Stimulated activated CD8-positive, alpha-beta memory T cell treated with anti-CD3 and anti-CD28 coated beads, Interleukin-7, amount 100 ng/mL, for 1 hour (primary cell): ENCODE measurements around the gene MECR.

Experiments
- DNase-seq, 2 donors: peaks; one replicate each; pipeline ENCODE4 v3.0.0-alpha.2; 2020; ENCODE audit warnings: low read depth in 2 of 2

Gene MECR

DNA sequence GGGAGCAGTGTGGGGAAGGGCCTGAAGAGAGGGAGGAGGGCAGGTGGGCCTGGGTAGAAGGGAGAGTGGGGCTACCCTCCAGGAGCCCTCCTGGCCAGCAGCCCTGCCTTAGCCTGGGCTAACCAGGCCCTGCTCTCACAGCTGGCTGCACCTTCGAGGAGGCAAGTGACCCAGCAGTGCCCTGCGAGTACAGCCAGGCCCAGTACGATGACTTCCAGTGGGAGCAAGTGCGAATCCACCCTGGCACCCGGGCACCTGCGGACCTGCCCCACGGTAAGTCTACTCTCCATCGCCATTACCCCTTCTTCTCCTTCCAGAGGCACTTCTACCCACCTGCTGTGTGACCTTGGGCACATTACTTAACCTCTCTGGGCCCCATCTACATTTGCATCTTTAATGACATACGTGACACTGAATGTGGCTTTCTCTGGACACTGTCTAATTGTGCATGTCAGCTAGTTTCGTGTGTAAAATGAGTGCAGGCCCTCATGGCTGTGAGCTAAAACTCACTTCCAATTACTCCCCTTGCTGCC lies 24.5 kb upstream of the MECR start:
- no peak for DNase-seq

DNA sequence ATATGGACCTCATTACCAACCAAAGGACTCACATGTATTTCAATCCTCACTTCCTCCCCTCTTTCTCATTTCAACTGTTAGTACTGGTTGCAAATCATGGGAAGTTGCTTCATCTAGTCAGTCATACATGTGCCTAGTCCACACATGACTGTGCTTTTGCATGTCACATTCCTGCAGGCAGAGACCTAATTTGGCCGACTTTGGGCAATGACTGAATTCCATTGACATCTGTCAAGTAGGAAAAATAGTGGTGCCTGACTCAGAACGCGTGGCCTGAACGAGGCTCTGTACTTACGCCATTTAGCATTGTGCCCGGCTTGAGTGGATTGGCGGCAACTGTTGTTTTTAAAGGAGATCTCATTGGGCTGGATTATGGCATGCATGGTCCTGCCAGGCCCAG lies 23.6 kb upstream of the MECR start:
- no peak for DNase-seq

DNA sequence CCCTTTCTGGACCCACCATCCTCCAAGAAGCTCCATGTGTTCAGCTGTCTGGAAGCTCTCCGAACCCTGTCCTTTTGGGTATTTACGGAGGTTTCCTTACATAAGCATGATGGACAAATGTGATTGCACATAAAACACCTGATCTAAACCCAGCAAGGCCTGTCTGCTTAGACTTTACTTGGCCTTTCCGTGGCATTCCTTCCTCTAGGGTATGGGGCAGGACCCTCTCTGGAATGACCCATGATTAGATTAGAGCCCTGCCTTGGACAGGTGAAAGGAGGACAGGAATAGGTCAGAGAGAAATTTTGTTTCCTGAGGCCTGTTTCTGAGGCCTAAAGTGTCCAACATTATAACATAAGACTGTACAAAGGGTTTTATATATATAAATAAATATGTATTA lies 22.4 kb upstream of the MECR start:
- DNase-seq, result no peak

DNA sequence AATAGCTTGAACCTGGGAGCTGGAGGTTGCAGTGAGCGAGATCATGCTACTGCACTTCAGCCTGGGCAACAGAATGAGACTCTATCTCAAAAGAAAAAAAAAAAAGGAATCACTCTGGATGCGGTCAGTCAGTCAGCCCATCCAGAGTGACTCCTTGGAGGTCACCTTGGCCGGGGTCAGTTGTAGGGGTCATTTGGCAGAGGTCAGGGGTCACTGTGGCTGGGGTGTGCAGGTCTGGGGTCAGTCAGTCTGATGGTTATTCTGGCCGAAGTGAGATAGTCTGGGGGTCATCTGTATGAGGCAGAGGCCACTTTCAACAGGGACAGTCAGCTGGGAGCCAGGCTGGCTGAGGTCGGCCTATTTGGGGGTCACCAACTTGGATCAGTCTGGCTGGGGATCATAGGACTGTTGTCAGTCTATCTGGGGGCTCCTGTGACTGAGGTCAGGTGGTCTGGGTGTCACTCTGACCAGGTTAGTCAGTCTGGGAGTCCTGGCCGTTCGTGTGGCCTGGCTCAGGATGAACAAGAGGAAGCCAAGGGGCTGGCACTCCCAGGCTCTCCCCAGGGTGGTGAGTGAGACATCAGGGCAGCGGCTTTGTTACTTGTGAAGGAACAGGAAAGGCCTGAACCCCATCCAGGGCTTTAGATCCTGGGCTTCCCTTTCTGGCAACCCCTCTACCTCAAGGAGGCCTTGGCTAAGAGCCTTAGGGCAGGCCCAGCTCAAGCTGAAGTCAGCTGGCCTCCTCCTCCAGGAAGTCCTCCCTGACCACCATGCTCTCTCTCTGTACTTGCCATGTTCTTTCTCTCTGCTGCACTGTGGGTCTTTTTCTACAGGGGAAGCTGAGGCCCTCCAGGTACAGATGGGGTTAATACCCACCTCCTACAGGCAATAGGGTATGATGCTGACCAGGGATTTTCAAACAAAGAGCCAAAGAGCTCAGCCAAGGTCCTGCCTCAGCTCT lies 20.7 kb upstream of the MECR start:
- no peak for DNase-seq

DNA sequence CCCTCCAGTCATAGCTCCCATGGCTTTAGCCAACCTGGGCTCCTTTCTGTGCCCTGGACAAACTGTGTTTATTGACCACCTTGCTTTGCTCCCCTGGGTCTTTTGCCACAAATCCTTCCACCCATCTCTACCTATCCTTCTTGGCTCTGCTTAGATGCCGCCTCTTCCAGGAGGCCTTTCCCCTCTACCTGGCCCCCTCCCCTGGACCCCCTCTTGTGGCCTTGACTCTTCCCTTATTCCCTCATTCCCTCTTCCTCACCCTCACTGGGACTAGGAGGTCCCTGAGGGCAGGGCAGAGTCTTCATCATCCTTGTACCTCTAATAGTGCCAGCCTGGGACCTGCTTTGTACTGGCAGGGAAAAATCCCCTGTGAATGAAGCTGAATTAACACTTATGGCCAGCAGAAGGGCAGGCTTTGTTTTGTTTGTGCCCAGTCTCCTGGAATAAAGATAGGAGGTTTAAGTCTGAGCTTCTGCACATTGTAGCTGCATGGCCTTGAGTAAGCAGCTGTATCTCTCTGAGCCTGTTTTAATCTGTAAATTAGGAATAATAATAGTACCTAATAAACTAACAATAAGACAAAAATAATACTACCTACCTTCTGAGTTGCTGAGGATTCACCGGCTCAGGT lies 19.3 kb upstream of the MECR start:
- DNase-seq, result no peak

DNA sequence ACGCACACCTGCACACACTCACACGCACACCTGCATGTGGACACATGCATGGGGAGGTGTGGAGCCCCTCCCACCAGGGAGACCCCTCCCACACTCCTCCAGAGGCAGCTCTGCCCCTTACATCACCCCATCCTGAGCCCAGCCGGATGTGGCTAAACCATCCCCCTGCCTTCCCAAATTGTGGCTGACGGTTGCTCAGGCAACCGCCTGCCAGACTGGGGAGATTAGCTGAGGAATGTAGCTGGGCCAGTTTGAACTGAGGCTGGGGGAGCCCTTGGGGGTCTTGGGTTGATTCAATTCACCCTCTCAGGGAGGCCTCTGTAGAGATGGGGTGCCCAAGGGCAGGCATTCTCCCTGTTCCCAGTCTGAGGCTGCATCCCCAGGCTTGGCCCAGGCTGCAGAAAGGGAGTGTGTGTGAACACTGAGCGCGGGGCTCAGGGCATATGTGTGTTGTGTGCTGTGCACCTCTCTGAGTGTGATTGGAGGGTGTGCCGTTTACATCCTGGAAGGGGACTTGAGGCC lies 18.5 kb upstream of the MECR start:
- no peak for DNase-seq

DNA sequence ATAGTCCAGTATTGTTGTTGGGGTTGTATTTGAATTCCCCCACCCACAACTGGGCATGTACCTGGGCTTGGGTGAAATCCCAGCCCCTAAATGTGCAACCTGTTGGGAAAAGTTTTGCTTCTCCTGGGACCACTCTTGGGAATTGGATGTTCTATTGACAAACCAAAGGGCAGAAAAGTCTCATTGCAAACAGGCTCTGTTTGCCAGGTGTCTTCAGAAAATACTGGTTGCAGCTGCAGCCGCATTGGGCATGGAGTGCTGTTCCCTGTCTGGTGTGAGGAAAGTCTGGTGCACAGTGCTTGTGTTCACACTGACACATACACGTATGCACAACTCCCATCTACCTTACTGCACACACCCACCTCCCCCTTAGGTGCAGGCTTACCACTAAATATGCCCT lies 17.7 kb upstream of the MECR start:
- no peak for DNase-seq

DNA sequence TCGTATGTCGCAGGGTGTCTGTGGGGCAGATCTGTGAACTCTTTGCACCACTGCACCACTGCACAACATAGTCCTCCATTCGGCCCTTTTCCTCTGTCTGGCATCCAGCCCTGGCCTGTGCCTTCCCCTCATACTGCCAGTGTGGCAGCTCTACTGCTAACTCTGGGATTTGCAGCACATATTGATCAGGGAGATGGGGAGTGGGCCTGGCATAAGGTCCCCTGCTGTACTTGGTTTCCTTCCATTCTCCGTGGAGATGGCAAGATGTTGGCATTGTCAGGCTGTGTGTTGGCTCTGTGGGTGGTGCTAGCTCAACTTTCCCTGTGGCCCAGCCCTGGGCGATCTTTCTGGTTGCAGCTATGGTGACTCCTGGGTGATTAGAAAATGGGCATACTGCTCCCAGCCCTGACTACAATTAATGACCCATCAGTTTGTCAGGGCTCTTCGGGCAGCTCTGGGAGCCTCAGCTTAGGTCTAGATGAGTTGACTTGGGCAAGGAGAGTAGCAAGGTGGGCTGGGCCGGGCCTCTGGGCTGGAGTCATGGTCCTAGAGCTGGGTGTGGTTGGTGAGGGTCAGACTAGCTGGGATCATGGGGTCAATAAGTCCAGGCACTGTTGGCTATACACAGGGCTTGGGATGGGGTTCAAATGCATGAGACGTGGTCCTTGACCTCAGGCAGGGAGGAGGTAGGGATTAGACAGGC lies 17.0 kb upstream of the MECR start:
- DNase-seq, result no peak

DNA sequence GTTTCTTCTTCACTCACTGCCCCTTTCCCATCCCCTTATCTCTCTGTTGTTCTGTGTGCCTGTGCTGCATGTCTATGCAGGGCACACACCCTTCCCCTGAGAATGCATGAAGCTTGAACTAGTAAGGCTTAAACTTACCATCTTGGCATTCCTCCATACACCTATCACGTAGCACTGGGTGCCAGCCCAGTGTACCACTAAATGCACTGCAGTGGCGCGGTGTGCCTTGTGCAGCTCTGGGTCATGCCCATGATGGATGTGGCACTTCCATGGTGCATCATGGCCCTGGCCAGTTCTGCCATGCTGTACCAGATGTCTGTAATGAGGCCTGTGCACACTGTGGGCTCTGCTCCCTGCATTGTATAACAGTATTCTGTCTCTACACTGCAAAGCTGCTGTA lies 16.3 kb upstream of the MECR start:
- no peak for DNase-seq

DNA sequence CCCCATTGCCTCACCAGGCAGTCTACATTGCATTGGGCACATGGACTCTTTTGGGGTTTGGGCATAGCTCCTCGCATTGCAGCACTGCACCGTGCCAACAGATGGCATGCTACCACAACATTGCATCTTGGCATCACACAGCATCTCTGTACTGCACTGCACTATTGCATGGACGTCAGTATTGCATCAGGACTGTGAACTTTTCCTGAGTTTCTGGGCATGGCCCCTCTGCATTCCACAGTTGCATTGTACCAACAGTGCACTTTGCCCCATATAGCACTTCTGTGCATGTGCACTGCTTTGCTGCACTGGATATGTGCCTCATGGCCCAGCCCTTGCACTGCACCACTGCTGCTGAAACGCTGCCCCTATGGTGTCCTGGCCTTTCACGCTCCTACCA lies 15.1 kb upstream of the MECR start:
- no peak for DNase-seq

DNA sequence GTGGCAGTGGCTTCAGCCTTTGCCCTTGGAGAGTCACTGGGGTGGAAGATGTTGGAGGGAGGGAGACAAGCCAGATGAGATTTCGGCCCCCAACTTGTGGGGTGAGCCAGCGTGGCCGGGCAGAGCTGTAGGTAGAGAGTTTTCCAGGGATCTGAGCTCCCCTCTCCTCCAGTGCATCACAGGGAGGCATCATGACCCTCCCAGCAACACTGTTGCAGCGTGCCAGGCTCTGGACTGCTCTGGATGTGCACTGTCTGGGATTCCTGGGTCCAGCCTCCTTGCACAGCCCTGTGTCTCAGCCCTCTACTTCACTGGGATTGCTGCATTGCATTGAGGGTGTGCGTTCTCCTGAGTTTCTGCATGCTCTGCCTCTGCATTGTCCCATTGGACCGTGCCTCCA lies 14.5 kb upstream of the MECR start:
- no peak for DNase-seq

DNA sequence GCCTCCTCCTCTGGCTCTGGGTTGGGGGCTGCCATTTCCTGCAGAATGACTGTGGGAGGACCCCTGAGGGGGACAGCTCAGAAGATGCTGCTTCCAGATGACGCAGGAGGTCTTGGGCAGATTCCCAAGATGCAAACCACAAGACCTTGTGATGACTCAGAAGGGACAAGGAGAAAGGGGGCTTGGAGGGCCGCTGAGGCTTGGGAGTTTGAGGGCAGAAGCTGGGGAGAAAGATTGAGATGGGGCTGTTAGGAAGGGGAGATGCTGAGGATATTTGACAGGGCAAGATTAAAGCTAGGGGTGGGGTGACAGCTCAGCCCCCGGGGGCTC lies 13.1 kb upstream of the MECR start:
- DNase-seq, result no peak

DNA sequence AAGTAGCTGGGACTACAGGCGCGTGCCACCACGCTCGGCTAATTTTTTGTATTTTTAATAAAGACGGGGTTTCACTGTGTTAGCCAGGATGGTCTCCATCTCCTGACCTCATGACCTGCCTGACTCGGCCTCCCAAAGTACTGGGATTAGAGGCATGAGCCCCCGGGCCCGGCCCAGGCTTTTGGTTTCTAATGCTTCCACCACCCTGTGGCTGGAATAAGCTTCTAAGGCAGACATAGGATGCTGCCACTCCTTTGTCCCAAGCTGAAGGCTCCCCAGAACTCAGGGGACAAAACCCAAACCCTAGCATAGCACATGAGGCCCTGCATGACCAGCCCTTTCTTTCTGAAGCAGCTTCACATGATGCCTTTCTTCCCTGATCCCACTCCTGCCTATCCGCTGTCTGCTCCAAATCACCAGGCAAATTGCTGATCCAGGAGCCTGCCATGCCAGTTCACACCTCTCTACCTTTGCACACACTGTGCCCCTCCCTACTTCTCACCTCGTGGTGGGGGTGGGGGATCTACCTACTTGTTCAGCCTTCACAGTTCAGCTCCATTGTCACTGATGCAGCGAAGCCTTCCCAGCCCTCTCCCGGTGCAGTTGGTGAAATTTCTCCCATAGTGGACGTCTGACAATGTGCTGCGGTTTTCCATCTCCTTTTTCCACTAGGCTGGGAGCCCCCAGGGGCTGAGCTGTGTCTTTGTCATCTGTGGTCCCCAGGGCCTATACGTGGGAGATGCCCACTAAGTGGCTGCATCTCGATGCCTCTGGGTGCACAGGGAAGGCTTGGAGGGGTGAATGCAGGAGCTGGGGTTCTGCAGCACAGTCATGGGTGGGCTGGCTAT lies 12.5 kb upstream of the MECR start:
- no peak for DNase-seq

DNA sequence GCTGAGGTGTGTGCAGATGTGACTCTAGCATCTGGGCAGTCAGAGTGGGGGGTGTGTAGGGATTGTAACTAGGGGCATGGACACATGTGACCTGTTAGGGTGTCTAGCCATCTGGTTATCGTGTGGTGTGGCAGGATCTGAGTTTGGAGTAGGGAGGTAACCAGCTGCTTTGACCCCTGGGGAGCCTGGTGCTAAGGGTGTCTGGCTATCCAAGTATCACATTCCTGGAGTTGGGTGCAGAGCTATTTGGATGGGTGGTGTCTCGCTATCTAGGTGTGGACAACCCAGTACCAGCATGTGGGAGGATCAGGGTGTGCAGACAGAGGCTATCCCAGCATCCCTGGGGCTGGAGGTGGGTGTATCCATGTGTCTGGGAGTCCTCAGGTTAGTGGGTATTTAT lies 10.3 kb upstream of the MECR start:
- no peak for DNase-seq

DNA sequence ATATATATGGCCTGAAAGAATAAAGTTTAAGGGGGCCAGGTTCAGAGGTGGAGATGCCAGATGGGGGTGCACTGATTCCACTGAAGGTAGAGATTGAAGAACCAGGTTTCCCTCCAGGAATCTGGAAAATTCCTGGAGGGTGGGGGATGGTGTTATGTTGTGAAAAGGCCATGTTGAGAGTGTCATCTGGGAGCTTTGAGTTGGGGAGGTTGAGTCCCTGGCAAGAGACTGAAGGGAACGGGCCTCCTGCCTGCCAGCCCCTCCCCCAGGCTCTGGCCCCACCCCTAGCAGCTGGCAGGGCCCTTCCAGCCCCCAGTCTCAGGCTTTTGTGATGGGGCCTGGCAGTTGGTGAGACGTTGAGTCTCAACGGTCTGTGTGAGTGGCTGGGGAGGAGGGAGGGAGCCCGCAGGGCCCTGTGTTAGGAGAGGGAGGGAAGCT lies 9.7 kb upstream of the MECR start:
- DNase-seq, result no peak

DNA sequence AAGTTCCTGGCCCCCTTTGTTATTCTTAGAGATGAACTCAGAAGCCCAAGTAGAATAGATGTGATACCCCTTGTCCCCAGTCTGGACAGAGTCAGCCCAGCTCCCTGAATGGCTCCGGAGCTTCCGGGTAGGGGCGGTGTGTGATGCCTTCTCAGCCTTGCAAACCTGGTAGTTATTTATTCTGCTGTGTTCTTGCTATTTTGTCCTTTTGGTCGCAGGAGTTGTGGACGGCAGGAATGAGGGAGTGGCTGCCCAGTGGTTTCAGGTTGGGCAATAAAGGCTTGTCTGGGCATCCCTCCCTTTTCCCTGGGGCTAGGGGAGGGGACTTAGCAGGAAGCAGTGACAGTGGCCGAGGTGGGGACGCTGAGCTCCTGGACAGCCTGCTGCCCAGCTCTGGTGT lies 8.4 kb upstream of the MECR start:
- DNase-seq, result no peak

DNA sequence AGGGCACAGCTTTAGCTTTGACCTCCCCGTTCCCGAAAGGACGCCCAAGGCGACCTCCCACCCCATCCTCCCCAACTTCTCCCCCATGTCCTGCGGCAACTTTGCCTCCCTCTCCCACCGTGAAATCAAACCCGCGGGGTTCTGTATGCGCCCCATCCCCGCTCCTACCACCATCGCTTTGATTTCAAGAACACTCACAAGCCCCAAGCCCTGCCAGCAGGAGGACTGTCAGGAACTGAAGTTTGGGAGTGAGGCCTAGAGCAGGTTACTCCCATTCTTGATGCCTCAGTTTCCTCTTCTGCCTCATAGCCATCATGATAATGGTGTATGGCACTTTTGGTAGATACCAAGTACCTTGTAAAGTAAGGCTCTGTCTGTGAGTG lies 7.9 kb upstream of the MECR start:
- DNase-seq, result no peak

DNA sequence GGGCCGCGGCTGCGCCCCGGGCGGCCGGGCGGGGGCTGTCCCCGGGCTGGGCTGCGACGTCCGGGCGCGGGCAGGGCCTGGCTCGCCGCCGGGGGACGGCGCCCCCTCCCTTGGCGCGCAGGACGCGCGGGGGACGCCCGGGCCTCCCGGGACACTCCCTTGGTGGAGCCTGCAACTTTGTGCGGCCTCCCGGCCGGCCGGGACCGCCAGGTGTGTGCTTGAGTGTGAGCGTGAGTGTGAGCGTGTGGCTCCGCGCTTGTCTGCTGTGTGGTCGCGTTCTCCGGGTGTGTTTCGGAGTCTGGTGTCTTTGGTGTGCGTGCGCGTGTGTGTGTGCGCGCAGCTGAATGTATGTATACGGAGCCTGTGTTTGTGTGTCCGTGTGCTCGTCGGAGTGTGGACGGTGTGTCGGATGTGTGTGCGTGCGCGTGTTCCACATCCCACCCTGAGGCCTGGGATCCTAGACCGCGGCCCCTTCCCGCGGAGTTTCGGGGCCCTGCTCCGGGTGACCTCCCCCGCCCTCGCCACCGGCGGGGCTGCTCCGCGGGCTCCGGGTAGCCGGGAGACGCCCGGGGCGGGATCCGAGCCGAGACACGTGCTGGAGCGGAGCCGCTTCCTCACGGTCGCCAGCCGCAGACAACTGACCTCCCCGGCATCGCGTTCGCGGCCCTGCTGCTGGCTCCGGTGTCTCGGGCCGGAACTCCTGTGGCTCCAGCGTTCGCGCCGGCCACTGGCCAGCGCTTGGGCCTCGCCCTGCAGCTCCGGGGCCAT lies 7.3 kb upstream of the MECR start:
- no peak for DNase-seq

DNA sequence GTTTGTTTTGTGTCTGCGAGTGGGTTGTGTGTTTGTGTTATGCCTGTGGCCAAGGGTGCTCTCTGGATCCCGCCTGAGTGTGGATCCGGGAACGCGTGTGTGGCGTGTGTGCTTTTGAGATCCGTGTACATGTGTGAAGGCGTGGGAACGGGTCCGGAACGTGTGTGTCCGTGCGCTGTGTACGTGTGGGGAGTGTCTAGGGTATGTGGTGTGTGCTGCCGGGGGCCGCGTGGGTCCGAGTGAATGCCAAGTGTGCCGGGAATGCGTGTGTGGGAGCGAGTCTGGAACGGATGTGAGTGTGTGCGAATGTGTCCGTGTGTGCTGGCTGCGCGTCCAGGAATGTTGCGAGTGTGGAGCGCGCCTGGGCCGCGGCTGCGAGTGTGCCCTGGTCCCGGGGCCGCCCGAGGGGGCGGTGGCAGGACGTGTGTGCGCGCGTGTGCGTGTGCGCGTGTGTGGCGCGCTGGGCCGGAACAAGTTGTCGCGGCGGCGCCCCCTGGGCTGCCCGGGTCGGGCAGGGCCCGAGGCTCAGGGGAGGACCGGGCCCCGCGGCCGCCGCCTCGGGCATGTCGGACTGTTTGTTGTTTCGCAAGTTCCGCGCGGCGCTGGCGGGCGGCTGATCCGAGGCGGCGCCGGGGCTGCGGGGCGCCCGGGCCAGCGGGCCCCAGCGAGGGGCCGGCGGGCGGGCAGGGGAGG lies 6.5 kb upstream of the MECR start:
- no peak for DNase-seq

DNA sequence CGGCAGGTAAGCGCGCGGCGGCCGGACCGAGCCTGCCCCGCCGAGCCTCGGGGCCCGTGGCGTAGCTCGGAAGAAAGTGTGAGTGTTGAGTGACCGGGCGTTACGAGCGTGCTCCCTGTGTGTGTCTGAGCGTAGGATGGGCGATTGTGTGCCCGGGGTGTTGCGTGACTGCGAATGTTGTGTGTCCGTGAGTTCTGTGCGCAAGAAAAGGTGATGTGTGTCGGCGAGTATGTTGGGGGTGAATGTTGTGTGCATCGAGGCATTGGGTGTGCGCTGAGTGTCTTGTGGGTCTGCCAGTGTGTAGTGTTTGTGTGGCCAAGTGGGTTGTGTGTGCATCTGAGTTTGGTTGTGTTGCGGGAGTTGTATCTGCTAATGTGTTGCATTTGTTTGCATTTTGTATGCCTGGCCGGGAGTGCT lies 6.0 kb upstream of the MECR start:
- no peak for DNase-seq
